ENCODE data around the gene JMY.

The JMY gene

GRCh38 chr5:79287907-79288306 is 52.0 kb downstream of the JMY start:
- DNase-seq (ENCODE audit: low spot score): no peak

- DNase-seq (ENCODE audit: low spot score): no peak
Measured at GRCh38 chr5:79295029-79295428, 59.1 kb downstream of the JMY start.

- DNase-seq (ENCODE audit: low spot score): no peak
Measured at GRCh38 chr5:79297661-79298060, 61.7 kb downstream of the JMY start.

- DNase-seq (ENCODE audit: low spot score): no peak
Measured at GRCh38 chr5:79301046-79301712, 65.2 kb downstream of the JMY start.

GRCh38 chr5:79302454-79302853 is 66.5 kb downstream of the JMY start:
- DNase-seq (ENCODE audit: low spot score): no peak

GRCh38 chr5:79305706-79306105 is 69.8 kb downstream of the JMY start:
- DNase-seq (ENCODE audit: low spot score): no peak

- no peak for DNase-seq (ENCODE audit: low spot score)
Measured at GRCh38 chr5:79318935-79319614, 83.1 kb downstream of the JMY start.

GRCh38 chr5:79329453-79329852 is 93.5 kb downstream of the JMY start:
- DNase-seq (ENCODE audit: low spot score): no peak

GRCh38 chr5:79330071-79330470 is 94.1 kb downstream of the JMY start:
- no peak for DNase-seq (ENCODE audit: low spot score)

GRCh38 chr5:79333852-79334557 is 98.1 kb downstream of the JMY start:
- DNase-seq (ENCODE audit: low spot score): peak; percentile 35

- no peak for DNase-seq (ENCODE audit: low spot score)
Measured at GRCh38 chr5:79346420-79346824, 110.5 kb downstream of the JMY start.

- DNase-seq (ENCODE audit: low spot score): no peak
Measured at GRCh38 chr5:79349047-79349446, 113.1 kb downstream of the JMY start.

GRCh38 chr5:79349881-79350280 is 114.0 kb downstream of the JMY start:
- no peak for DNase-seq (ENCODE audit: low spot score)

GRCh38 chr5:79357398-79357797 is 121.5 kb downstream of the JMY start:
- DNase-seq (ENCODE audit: low spot score): no peak

All from iPS-NIHi11 (cell line).